B cell (primary cell): Measurements from ENCODE around the gene HEBP1. TPM values are rescaled to one million over a fixed set of nuclear protein-coding genes. Genes with fewer than 3 reads are reported as not detected.

Source experiments
- ATAC-seq: fragments of 200-7000 bp; cut with Tn5 transposase; one replicate; pipeline ENCODE4 v1.10.0; 2021; ENCODE audit warnings: low read depth, mild to moderate bottlenecking, moderate number of reproducible peaks, moderate library complexity
- CTCF ChIA-PET: fragments of 350-600 bp; sonication (Branson Sonifier 250); formaldehyde crosslinking; loops from one replicate; lab custom pipeline; 2021; ENCODE audit warnings: antibody characterized with exemption, inconsistent platforms; lab: Charles Lee
- POLR2A ChIA-PET: fragments of 350-600 bp; sonication (Branson Sonifier 250); formaldehyde crosslinking; loops from one replicate; lab custom pipeline; 2021; ENCODE audit warnings: antibody characterized with exemption; lab: Charles Lee
- DNase-seq: peaks from one replicate; pipeline ENCODE4 v3.0.0; 2013
- H2AFZ ChIP-seq: 2 replicates; pipeline ENCODE4 v1.6.1; 2012; ENCODE audit warnings: mild to moderate bottlenecking, low read depth, low read length; ENCODE audit not compliant: insufficient read depth, poor library complexity, severe bottlenecking
- H3K27ac ChIP-seq, 2 donors: 1 replicate in 1 of 2; 2 replicates in 1 of 2; pipeline ENCODE4 v1.5.1; 2012 to 2013; ENCODE audit warnings: low read length in 2 of 2, mild to moderate bottlenecking in 2 of 2, moderate library complexity in 1 of 2
- H3K27me3 ChIP-seq, 4 experiments: fragments of 200-600 bp in 1 of 4; sonication (generic) in 1 of 4; replicated peaks in 1 of 4; 1 replicate in 2 of 4; 2 replicates in 2 of 4; pipeline versions ENCODE4 v1.6.1 to v1.7.0; 2013 to 2016; ENCODE audit warnings: low read length in 3 of 4, mild to moderate bottlenecking in 2 of 4, mixed read lengths in 1 of 4, moderate library complexity in 1 of 4; ENCODE audit not compliant: insufficient read depth in 4 of 4, control insufficient read depth in 3 of 4; ENCODE audit errors: control extremely low read depth in 1 of 4
- H3K36me3 ChIP-seq, 2 experiments: replicated peaks in 1 of 2; 1 replicate in 1 of 2; 2 replicates in 1 of 2; pipeline versions ENCODE4 v1.6.1 to v1.7.1; 2013; ENCODE audit warnings: low read length in 1 of 2; ENCODE audit not compliant: insufficient read depth in 2 of 2, control insufficient read depth in 1 of 2; ENCODE audit errors: control extremely low read depth in 1 of 2, extremely low read depth in 1 of 2
- H3K4me1 ChIP-seq, 2 donors: fragments of 200-600 bp in 1 of 2; sonication (generic) in 1 of 2; 1 replicate in 1 of 2; 2 replicates in 1 of 2; pipeline versions ENCODE4 v1.5.1 to v1.6.1; 2013 to 2017; ENCODE audit warnings: low read length in 2 of 2; ENCODE audit not compliant: control insufficient read depth in 2 of 2, insufficient read depth in 2 of 2
- H3K4me2 ChIP-seq: replicated peaks from 2 replicates; pipeline ENCODE3; 2012; ENCODE audit warnings: mild to moderate bottlenecking, low read depth, low read length; ENCODE audit not compliant: poor library complexity, severe bottlenecking
- H3K4me3 ChIP-seq, 5 experiments: fragments of 200-600 bp in 1 of 5; sonication (generic) in 1 of 5; 1 replicate in 3 of 5; 2 replicates in 2 of 5; pipeline versions ENCODE4 v1.5.1 to v1.7.0; 2011 to 2016; ENCODE audit warnings: low read length in 4 of 5, mild to moderate bottlenecking in 4 of 5, low read depth in 2 of 5, control low read depth in 1 of 5, moderate library complexity in 1 of 5; ENCODE audit not compliant: insufficient read depth in 1 of 5; ENCODE audit errors: control extremely low read depth in 1 of 5, extremely low read depth in 1 of 5
- H3K79me2 ChIP-seq: fragments of 200-600 bp; sonication (generic); one replicate; pipeline ENCODE4 v1.6.0; 2016; ENCODE audit warnings: low read length; ENCODE audit not compliant: control insufficient read depth, insufficient read depth
- H3K9ac ChIP-seq: fragments of 200-600 bp; sonication (generic); 2 replicates; pipeline ENCODE4 v1.6.1; 2017; ENCODE audit warnings: mild to moderate bottlenecking, low read length, moderate library complexity
- H3K9me3 ChIP-seq, 3 donors: one replicate each; pipeline versions ENCODE4 v1.6.1 to v1.7.1; 2013; ENCODE audit warnings: low read length in 2 of 3; ENCODE audit not compliant: control insufficient read depth in 2 of 3, insufficient read depth in 1 of 3; ENCODE audit errors: control extremely low read depth in 1 of 3
- H4K20me1 ChIP-seq: 2 replicates; pipeline ENCODE4 v1.6.0; 2012; ENCODE audit warnings: mild to moderate bottlenecking, low read length; ENCODE audit not compliant: insufficient read depth, control insufficient read depth, poor library complexity, severe bottlenecking
- H3K27ac Mint-ChIP-seq: one replicate; pipeline ENCODE4 v1.8.0; 2021; ENCODE audit warnings: mixed read lengths
- H3K27me3 Mint-ChIP-seq: one replicate; pipeline ENCODE4 v1.8.0; 2021; ENCODE audit warnings: mixed read lengths
- H3K4me1 Mint-ChIP-seq: one replicate; pipeline ENCODE4 v1.8.0; 2021; ENCODE audit warnings: mixed read lengths
- H3K4me3 Mint-ChIP-seq: one replicate; pipeline ENCODE4 v1.8.0; 2021; ENCODE audit warnings: mixed read lengths
- H3K9me3 Mint-ChIP-seq: one replicate; pipeline ENCODE4 v1.8.0; 2022; ENCODE audit warnings: mixed read lengths; ENCODE audit not compliant: insufficient read depth
- CTCF ChIP-seq: fragments of 200-600 bp; IDR thresholded peaks from one replicate; pipeline ENCODE4 v1.8.0; 2022; ENCODE audit warnings: antibody characterized with exemption, mild to moderate bottlenecking
- EZH2 ChIP-seq: IDR thresholded peaks from 2 replicates; pipeline ENCODE4 v1.6.1; 2012; ENCODE audit warnings: borderline replicate concordance, low read depth, mild to moderate bottlenecking, moderate library complexity, low read length; ENCODE audit not compliant: insufficient read depth, poor library complexity, severe bottlenecking
- WGBS: methylation state at CpG from one replicate; pipeline ENCODE4 v1.1.5; 2013; ENCODE audit warnings: missing lambda C conversion rate; ENCODE audit not compliant: insufficient coverage; 5-methylcytosine and 5-hydroxymethylcytosine counted together
- intact Hi-C: fragments of 100-400 bp; cut with micrococcal nuclease; formaldehyde crosslinking; loops from one replicate; pipeline ENCODE4 v1.10.0; 2022
- polyA plus RNA-seq: library from polyadenylated mRNA; depleted of rRNA; stranded (reverse); fragments of >200 nt; gene quantifications from 2 replicates; pipeline ENCODE4 v1.2.3, GENCODE V29; 2012
- total RNA-seq, 2 donors: library from RNA; stranded (reverse); fragments of 120-200 nt in 1 of 2; gene quantifications; 1 replicate in 1 of 2; 2 replicates in 1 of 2; pipeline versions ENCODE4 v1.2.3 to v1.2.4, GENCODE V29; 2013 to 2022

HEBP1 gene
- total and polyA plus RNA-seq, 2 donors (not counting 1 experiment from before 2014, with no cell fraction given): 6.0 to 14.5 TPM

GRCh38 chr12:13004986-13005385 lies 4.9 kb upstream of the HEBP1 start:
- no peak overlapping the region for H3K4me2 ChIP-seq
- H3K4me3 ChIP-seq: no peak overlapping the region
- ChIA-PET CTCF (no interaction called here), POLR2A (no interaction called here)
- intact Hi-C loops: loop anchor here (5.0 kb wide), 3 partner anchors 88 to 648 kb away; partner anchors contain the start of gene BORCS5
- H3K4me1 Mint-ChIP-seq: peaks cover 12% of the 10 kb centered on the region
- H3K27me3 ChIP-seq: peaks cover 0 to 3% (median 0%) of the 10 kb centered on the region in 4 experiments
- no peaks in the 10 kb centered on the region for H4K20me1 ChIP-seq
- no peaks in the 10 kb centered on the region for H3K36me3 ChIP-seq
- no peak overlapping the region for H3K9ac ChIP-seq
- no peaks in the 10 kb centered on the region for H3K9me3 Mint-ChIP-seq
- H3K9me3 ChIP-seq: no peaks in the 10 kb centered on the region
- ATAC-seq (no peak), DNase-seq (no peak)
- no peak overlapping the region for H2AFZ ChIP-seq
- H3K79me2 ChIP-seq: no peaks in the 10 kb centered on the region
- TF ChIP-seq CTCF: no peak
- TF ChIP-seq EZH2: no peak
- peaks cover 5 to 10% of the 10 kb centered on the region in 2 donors for H3K4me1 ChIP-seq
- no peak overlapping the region for H3K27ac ChIP-seq
- H3K27ac Mint-ChIP-seq: no peak overlapping the region
- no peak overlapping the region for H3K4me3 Mint-ChIP-seq
- H3K27me3 Mint-ChIP-seq: no peaks in the 10 kb centered on the region
- WGBS: 57% methylated on average over 3 of the region's 3 CpGs

GRCh38 chr12:13004361-13004760 lies 4.3 kb upstream of the HEBP1 start:
- Mint-ChIP-seq H3K4me1 (peaks cover 18% of the 10 kb centered on the region), H3K27ac (no peak overlapping the region), H3K27me3 (no peaks in the 10 kb centered on the region), H3K4me3 (no peak overlapping the region), H3K9me3 (no peaks in the 10 kb centered on the region)
- H3K4me3 ChIP-seq: no peak overlapping the region
- H3K79me2 ChIP-seq: no peaks in the 10 kb centered on the region
- peaks cover 0 to 3% (median 0%) of the 10 kb centered on the region in 4 experiments for H3K27me3 ChIP-seq
- POLR2A ChIA-PET: no interaction called here
- intact Hi-C loops: loop anchor here (5.0 kb wide), 3 partner anchors 87 to 647 kb away; partner anchors contain the start of gene BORCS5
- WGBS: no CpG with 5 or more reads among the region's 3 CpGs
- no peak overlapping the region for H3K9ac ChIP-seq
- no peaks in the 10 kb centered on the region for H3K9me3 ChIP-seq
- H3K36me3 ChIP-seq: no peaks in the 10 kb centered on the region
- H3K27ac ChIP-seq: no peak overlapping the region
- no peak overlapping the region for H2AFZ ChIP-seq
- H3K4me1 ChIP-seq: peaks cover 9 to 16% of the 10 kb centered on the region in 2 donors
- TF ChIP-seq EZH2 (no peak), CTCF (no peak)
- H4K20me1 ChIP-seq: no peaks in the 10 kb centered on the region
- CTCF ChIA-PET: no interaction called here
- H3K4me2 ChIP-seq: no peak overlapping the region
- no peak for ATAC-seq
- no peak for DNase-seq
